Measurements from ENCODE around the gene NAV2.

DNA sequence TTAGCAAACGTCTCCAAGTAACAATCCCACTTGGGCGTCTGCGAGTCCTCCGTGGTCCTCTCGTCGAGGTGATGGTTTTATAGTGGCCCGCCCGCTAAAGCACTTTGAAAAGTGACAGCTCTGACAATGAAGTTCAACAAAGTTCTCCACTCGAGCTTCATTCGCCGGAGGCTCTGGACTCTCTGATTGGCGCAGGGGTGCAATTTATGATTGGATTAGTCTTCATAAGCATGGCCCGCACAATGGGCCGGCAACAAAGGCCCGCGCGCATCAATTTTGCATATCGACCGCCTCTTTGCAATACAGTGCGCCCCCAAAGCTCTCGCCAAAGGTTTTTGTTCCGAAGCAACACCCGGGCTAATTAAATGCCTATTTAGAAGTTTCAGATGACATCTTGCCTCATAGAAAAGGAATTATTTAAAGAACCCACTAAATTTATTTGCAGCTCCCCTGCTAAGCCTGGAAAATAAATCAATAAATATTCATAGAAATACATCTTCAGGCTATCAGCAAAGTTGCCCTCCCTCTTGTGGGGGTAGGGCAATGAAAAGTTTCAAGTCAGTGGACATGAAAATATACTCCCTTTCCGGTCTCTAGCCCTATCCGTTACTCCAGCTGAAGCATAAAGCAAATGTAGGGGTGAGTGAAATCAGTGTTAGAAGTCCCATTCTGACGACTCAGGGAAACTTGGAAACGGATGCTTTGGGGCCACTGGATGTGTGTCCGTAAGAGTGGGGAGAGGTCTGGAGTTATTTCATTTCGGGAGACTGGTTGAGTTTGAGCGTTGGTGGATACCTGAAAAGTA is 448.0 kb downstream of the NAV2 start, which contains the start of gene DBX1:
- TF ChIP-seq, protein P1, sequence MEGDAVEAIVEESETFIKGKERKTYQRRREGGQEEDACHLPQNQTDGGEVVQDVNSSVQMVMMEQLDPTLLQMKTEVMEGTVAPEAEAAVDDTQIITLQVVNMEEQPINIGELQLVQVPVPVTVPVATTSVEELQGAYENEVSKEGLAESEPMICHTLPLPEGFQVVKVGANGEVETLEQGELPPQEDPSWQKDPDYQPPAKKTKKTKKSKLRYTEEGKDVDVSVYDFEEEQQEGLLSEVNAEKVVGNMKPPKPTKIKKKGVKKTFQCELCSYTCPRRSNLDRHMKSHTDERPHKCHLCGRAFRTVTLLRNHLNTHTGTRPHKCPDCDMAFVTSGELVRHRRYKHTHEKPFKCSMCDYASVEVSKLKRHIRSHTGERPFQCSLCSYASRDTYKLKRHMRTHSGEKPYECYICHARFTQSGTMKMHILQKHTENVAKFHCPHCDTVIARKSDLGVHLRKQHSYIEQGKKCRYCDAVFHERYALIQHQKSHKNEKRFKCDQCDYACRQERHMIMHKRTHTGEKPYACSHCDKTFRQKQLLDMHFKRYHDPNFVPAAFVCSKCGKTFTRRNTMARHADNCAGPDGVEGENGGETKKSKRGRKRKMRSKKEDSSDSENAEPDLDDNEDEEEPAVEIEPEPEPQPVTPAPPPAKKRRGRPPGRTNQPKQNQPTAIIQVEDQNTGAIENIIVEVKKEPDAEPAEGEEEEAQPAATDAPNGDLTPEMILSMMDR (IDR thresholded peaks at IDR 0.05) = no peak
- TF ChIP-seq EZH2phosphoT487 (IDR thresholded peaks at IDR 0.05) (no peak), EZH2 (IDR thresholded peaks at IDR 0.05) (peak; percentile 23)

Data from neural progenitor cell (in vitro differentiated cells).